LNCaP clone FGC (cell line): ENCODE measurements around the gene DPM3.

Experiments used
- DNase-seq: peaks from one replicate; pipeline ENCODE4 v3.0.0-alpha.2; 2011; ENCODE audit warnings: low read depth
- H3K4me3 ChIP-seq: 2 replicates; pipeline ENCODE4 v1.5.1; 2011; ENCODE audit warnings: mild to moderate bottlenecking, low read depth, low read length, control low read depth
- CTCF ChIP-seq: IDR thresholded peaks from 2 replicates; pipeline ENCODE4 v1.5.1; 2012; ENCODE audit warnings: mild to moderate bottlenecking; ENCODE audit not compliant: control insufficient read depth, insufficient read depth; ENCODE audit errors: extremely low read depth

The DPM3 gene

GRCh38 chr1:155140630-155140953, 261 bp upstream of the DPM3 start:
- peak overlapping the region; percentile 75 for H3K4me3 ChIP-seq
- no peak for DNase-seq
- no peak for TF ChIP-seq CTCF

GRCh38 chr1:155137154-155137949, 3.0 kb downstream of the DPM3 start:
- peak overlapping the region; percentile 82 for H3K4me3 ChIP-seq
- TF ChIP-seq CTCF: no peak
- no peak for DNase-seq

- H3K4me3 ChIP-seq: peak overlapping the region; percentile 82
- no peak for TF ChIP-seq CTCF
- no peak for DNase-seq
These were observed 3.6 kb downstream of the DPM3 start for GRCh38 chr1:155136748-155137147.

- H3K4me3 ChIP-seq: peak within 1 kb of the TSS; percentile 82
- no peak for TF ChIP-seq CTCF
- DNase-seq: peak; percentile 67
These were observed 4.8 kb downstream of the DPM3 start, which contains the start of gene SLC50A1 for GRCh38 chr1:155135415-155136028. TSS of gene SLC50A1 (plus strand) at chr1:155135852. CDS start at chr1:155135912, 60 bp downstream.

- H3K4me3 ChIP-seq: peak overlapping the region; percentile 82
- peak; percentile 79 for DNase-seq
- no peak for TF ChIP-seq CTCF
These were observed 5.4 kb downstream of the DPM3 start for GRCh38 chr1:155134880-155135414.

GRCh38 chr1:155134322-155134721, 6.0 kb downstream of the DPM3 start:
- DNase-seq: no peak
- TF ChIP-seq CTCF: no peak
- peak overlapping the region; percentile 82 for H3K4me3 ChIP-seq
